ENCODE results near the gene SSU72.
"Not testable (repeated sequence)": the region's sequence is repeated elsewhere in the genome, so short reads cannot be mapped to it uniquely, and the experiment has no call there.

SSU72 gene

GRCh38 chr1:1542766-1543705 lies 31.6 kb downstream of the SSU72 start:
- no peak for DNase-seq (ENCODE audit: low read depth in 2 of 2)

DNA sequence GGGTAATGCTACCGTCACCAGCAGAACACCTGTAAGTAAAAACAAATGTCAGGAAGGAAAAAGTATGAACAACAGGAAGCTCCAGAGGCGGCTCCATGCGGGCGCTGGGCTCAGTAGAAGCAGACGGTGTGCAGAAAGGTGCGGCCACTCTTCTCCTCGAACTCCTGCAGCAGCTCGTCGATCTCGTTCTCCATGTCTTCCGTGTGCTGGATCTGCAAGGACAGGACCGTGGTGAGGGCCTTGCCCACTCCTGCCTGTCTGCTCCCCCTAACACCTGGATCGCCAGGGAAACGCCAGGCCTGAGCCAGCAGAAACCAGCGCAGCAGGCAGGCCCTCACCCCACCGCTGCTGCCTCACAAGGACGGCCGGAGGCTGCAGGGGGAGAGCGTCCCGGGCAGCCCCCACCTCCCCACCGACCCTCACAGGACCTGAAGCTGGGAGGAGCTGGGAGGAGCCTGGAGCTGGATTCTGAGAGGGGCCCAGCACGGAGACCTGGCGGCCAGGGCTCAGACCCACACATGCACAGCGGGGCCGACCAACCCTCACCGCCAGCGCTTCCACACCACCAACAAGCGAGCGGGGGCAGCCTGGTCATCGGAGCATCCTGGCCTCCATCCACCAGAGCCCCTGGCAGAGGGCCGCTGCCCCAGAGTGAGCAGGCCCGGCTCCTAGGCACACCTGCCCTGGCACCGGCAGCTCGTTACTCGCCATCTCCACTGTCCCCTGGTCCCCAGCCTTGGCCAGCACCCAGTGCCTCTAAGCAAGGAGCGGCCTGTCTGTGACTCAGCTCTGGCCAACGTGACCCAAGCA lies 32.5 kb downstream of the SSU72 start:
- no peak for DNase-seq (ENCODE audit: low read depth in 2 of 2)

DNA sequence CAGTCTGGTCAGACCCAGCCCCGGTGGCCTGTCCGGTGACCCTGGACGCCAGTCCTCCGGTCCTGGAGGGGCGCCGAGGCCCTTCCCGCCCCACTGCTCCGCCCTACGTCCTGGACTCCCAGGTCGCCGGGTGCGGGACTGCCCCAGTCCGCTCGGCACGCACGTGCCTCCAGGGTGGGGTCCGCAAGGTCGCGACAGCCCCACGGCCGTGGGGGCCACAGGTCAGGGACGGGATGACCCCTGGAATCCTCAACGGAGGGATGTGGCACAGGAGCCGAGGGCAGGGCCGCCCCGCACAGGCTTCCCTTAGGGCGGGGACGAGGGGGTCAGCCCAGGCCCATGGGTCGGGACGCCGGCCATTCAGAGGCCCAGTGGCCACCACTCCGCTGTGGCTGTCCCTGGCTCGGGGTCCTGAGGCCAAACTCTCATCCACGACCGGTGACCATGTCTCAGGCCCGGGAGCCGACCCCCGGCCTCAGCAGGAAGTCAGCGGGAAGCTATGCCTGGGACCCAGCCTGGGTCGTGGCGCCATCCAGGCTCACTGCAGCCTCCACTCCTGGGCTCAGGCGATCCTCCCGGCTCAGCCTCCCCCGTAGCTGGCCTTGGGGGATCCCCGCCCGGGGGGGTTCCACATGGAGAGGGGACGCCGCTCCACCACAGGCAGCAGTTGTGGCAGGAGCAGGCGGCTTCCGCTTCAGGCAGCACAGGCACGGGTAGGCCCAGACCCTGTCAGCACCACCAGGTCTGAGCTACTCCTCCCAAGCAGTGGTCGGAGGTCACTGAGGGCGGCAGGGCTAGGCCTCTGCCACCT lies 33.6 kb downstream of the SSU72 start:
- no peak for DNase-seq (ENCODE audit: low read depth in 2 of 2)

DNA sequence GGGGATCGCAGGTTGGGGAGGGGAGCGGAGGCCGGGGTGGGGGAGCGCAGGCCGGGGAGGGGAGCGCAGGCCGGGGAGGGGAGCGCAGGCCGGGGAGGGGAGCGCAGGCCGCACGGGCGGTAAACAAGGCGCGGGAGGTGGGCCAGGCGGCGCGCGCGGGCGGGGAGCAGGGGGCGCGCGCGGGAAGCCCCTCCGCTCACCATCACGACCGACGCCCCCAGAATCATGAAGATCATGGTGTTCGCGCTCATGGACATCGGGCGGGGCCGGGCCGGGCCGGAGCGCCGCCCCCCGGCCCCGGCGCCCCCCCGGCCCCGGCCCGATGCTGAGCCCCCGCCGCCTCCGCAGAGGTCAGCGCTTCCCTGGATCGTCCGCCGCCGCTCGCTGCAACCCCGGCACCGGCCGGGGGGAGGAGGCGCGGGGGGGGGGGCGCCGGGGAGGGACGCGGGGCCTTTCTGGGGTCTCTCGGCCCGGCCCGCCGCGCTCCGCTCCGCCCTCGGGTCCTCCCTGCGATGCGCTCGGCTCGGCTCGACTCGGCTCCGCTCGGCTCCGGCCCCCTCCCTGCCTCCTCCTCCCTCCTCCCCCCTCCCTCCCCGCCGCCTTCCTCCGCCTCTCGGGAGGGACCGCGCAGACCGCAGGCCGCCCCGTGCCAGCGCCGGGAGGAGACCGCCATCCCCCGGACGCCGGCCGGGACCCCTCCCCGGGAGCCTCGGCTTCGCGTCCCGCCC lies 34.4 kb downstream of the SSU72 start, which contains the start of gene TMEM240:
Gene TMEM240 (minus strand): TSS at position 535 of the 728 bp plus-strand sequence. CDS start 278 bp downstream, at position 257.
- peak in 1 of 2 donors; percentile 26 for DNase-seq (ENCODE audit: low read depth in 2 of 2)

DNA sequence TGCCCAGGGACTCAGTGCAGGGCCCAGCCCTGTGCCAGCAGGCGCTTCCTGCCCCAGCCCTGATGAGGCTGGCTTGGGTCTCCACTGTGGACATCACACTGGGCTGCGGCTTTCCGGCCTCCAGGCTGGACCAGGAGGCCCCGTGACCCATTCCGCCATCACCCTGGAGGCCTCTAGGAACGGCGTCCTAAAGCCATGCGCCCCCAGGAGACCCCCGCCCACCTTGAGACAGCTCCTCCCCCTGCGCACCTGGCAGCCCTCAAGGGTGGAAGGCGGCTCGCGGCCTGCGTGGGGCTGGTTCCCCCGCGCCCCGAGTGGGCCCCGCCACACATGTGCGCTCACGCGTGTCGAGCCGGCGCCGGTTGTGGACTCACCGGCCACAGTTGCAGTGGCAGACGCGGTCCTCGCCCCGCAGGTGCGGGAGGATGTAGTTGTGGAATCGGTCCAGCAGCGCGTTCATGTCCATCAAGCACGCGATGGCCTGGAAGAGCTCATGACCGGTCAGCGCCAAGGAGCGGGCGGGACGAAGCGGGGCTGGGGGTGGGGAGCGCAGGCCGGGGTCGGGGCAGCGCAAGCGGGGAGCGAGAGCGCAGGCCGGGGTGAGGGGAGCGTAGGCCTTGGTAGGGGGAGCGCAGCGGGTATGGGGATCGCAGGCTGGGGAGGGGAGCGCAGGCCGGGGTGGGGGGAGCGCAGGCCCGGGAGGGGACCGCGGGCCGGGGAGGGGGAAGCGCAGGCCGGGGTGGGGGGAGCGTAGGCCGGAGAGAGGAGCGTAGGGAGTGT lies 35.2 kb downstream of the SSU72 start:
- DNase-seq (ENCODE audit: low read depth in 2 of 2): no peak

DNA sequence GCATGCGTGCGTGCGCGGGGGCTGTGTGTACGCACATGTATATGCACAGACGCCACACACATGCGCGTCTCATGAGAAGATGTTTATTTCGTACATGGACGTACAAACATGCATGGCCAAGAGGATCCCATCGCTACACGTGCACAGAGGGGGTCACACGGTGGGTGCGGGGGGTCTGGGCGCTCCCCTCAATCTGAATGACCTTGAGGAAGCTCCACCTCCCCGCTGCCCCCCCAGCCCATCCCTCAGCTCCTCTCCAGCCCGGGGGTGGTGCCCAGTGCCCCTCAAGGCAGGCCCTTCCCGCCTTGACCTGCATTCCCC lies 35.7 kb downstream of the SSU72 start:
- no peak for DNase-seq (ENCODE audit: low read depth in 2 of 2)

DNA sequence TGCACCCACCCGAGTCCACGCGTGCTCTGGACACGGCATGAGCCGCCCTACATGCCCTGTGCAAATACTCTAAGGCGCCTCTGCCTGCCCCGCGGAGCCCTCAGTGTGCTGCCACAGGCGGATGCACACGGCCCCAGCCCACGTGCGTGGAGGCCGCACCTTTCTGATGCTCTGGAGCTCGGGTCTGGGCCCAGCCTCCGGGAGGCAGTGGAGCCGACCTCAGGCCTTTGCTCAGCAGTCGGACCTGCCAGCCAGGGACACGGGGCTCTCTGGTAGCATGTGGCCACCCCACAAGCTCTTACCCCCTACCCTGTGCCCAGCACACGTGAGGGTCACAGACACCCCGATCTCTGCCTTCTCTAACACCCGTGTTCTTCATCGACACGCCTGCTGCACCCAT lies 36.3 kb downstream of the SSU72 start:
- no peak for DNase-seq (ENCODE audit: low read depth in 2 of 2)

GRCh38 chr1:1537626-1538250 lies 36.9 kb downstream of the SSU72 start:
- no peak for DNase-seq (ENCODE audit: low read depth in 2 of 2)

DNA sequence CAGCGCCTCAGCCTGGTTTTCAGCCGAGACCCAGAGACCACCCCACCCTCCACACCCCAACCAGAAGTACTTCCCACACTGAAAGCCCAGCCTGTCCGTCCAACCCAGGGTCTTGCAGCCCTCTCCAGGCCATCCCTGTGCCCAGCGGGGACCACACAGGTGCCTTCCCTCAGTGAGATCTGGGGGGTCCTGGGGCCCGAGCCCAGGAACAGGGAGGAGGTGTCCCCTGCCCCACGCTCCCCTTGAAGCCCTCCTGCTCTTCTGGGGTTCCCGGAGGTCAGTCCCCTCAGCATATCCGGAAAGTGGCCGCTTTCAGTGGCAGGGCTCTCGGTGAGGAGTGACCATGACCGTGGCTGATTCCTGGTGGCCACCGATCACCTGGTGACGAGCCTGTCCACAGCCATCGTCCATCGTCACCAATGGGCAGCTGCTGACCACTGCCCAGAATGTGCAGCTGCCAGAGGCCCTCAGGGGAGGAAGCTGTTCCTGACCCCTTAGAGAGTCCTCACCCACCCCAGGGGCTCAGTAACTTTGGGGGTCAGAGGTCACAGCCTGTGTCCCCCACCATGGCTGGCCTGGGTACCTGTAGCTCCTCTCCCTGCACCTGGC lies 37.6 kb downstream of the SSU72 start:
- no peak for DNase-seq (ENCODE audit: low read depth in 2 of 2)

DNA sequence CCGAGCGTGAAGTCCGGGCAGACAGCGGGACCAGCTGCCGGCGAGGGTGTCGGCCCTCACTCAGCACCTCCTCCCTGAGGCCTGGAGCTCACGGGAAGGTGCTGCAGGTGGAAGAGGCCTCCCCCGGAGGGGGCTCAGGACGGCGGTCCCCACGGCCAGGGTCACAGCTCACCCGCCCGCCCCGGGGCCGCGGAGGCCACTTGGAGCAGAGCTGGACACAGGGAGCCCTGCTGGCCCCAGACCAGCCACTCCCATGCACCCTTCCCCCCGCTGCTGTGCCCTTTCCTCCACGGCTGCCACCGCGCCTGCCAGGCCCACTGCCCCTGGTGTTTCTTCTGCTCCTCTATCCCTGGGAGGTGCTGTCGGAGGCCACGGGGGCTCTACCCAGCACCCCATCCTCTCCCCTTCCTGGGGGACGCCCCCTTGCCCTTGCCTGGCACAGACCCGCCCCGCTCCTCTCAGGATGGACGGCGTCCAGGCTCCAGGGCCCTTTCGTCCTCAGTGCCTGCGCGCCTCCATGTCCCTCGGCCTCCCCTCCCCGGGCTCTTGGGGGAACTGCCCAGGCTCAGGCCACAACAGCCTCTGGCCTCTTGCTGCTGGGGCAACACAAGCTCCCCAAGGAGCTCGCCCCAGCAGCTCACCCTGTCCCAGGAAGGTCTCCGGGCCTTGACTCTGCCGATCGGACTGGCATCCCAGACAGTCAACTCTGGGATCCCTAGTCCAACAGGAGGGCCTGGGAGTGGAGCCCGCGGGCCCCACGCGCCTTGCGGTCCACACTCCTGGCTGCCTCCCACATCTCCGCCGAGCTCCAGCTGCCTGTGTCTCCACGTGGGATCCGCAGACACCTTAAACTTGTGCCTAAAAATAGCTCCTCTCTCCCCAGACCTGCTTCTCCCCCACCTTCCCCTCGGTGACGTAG lies 38.4 kb downstream of the SSU72 start:
- DNase-seq (ENCODE audit: low read depth in 2 of 2): no peak

- DNase-seq (ENCODE audit: low read depth in 2 of 2): no peak
Measured at GRCh38 chr1:1535201-1536018, 39.3 kb downstream of the SSU72 start.

DNA sequence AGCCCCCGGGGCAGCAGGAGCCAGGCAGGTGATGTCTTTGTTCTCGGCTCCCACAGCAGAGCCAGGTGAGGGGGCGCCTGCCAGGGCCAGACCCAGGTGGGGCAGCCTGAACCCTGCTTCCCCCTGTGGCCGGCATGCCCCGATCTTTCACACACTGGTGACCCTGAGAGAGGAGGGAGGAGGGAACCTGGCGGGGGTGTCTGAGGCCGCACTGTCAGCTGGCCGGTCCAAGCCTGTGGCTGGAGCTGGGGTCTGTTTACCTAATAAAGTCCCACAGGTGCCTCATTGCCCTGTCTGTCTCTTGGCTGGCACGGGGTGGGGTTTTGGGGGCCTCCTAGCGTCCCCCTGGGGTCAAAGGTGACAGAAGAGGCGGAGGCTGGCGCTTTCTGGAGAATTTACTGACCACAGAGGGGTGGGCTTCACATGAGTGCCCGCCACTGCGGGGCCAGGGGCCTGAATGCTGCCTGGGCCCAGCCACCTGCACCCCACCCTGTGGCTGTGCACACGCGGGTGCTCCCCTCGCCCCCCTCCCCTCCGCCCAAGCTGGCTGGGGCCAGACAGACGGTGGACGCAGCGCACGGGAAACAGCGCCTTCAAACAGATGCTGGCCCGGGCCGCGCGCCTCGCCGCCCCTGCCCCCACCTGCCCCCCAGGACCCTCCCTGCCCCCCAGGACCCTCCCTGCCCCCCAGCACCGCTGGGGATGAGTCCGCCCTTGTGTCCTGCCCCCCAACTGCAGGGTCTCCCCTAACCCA lies 40.1 kb downstream of the SSU72 start:
- DNase-seq (ENCODE audit: low read depth in 2 of 2): no peak

- not testable (repeated sequence) for DNase-seq (ENCODE audit: low read depth in 2 of 2)
Measured at GRCh38 chr1:1533894-1534291, 40.8 kb downstream of the SSU72 start.

DNA sequence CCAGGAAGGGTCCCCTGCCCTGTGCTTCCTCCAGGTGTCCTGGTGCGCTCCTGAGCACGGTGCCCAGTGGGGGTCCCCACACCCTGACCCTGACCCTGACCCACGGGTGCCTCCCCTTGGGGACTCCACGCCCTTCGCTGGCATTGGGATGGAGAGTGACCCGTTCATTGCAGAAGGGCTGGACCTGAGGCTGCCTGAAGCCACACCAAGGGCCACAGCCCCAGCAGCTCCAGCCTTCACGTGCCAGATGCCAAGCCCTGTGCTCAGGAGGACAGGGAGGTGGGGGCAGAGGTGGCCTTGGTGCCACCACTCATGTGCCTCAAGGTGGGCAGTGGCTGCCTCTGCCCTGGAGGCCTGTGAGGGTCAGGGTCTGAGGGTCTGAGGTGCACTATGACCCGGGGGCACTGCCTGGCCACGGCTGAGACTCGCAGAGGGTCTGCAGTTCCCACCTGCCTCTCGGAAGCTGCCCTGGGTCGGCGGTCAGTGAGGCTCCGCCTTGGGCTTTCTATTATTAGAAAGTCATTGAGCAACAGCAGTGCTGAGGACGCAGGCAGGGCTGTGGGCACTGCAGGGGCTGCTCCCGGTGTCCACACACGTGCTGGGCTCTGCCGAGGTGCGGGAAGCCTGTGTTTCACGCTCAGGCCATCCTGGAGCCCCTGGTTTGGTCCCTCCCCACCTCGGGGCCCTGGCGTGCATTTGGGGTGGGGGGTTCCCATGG lies 41.3 kb downstream of the SSU72 start:
- not testable (repeated sequence) for DNase-seq (ENCODE audit: low read depth in 2 of 2)

DNA sequence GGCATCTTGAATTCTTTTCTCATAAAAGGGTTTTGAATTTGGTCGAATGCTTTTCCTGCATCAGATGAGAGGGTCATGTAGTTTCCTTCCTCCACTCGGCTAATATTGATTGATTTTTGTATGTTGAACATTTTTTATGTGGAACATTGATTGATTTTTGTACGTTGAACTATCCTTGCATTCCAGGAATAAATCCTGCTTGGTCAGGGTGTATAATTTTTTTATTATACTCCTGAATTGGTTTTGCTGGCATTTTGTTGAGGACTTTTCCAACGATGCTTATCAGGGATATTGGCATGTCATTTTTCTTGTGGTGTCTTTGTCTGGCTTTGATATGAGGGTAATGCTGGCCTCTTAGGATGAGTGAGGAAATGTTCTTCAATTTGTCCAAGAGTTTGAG lies 42.7 kb downstream of the SSU72 start:
- DNase-seq (ENCODE audit: low read depth in 2 of 2): no peak

DNA sequence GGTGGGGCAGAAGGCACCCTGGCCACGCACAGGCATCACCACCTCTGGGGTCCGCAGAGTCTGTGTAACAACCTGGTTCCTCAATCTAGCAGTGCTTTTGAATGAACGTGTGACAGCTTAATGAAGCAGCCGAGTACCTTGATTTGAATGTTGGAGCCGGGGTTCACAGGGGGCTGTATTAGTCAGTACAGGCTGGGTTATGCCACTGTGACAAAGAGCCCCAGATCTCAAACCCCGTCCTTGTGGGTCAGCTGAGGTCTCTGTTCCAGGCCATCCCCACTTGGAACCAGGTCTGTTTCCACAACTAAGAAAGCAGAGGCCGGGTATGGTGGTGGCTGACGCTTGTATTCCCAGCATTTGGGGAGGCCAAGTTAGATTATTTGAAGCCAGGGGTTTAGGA lies 44.7 kb downstream of the SSU72 start:
- DNase-seq (ENCODE audit: low read depth in 2 of 2): no peak
